Lung (tissue), 12 donors: ENCODE results near the gene MYO18B. TPM values are rescaled to one million over a fixed set of nuclear protein-coding genes. Genes with fewer than 3 reads are reported as not detected.

Experiments
- ATAC-seq: fragments of 200-7000 bp; cut with Tn5 transposase; one replicate; pipeline ENCODE4 v1.9.1; 2020; ENCODE audit warnings: moderate number of reproducible peaks; ENCODE audit not compliant: insufficient read depth, low FRiP score
- DNase-seq, 3 donors: peaks; one replicate each; pipeline ENCODE4 v3.0.0-alpha.2; 2013 to 2017
- H3K27ac ChIP-seq, 2 donors: one replicate each; pipeline ENCODE4 v1.5.1; 2013; ENCODE audit warnings: mild to moderate bottlenecking in 2 of 2, moderate library complexity in 2 of 2, control low read depth in 1 of 2, inconsistent platforms in 1 of 2, low read depth in 1 of 2, low read length in 1 of 2
- H3K27me3 ChIP-seq, 3 donors: one replicate each; pipeline ENCODE4 v1.5.1; 2013; ENCODE audit warnings: low read length in 2 of 3; ENCODE audit not compliant: control insufficient read depth in 3 of 3, insufficient read depth in 3 of 3
- H3K36me3 ChIP-seq, 4 donors: one replicate each; pipeline ENCODE4 v1.5.1; 2013; ENCODE audit warnings: low read length in 4 of 4, mild to moderate bottlenecking in 1 of 4, moderate library complexity in 1 of 4; ENCODE audit not compliant: control insufficient read depth in 4 of 4, insufficient read depth in 4 of 4
- H3K4me1 ChIP-seq, 5 donors: one replicate each; pipeline ENCODE4 v1.5.1; 2013; ENCODE audit warnings: low read length in 5 of 5, mild to moderate bottlenecking in 2 of 5, moderate library complexity in 1 of 5; ENCODE audit not compliant: control insufficient read depth in 5 of 5, insufficient read depth in 5 of 5
- H3K4me3 ChIP-seq: one replicate; pipeline ENCODE4 v1.5.1; 2013; ENCODE audit warnings: mild to moderate bottlenecking, control low read depth, moderate library complexity
- H3K9ac ChIP-seq, 2 donors: one replicate each; pipeline ENCODE4 v1.5.1; 2013; ENCODE audit warnings: low read length in 2 of 2, control low read depth in 1 of 2; ENCODE audit not compliant: insufficient read depth in 1 of 2
- H3K9me3 ChIP-seq, 4 donors: one replicate each; pipeline ENCODE4 v1.5.1; 2013; ENCODE audit warnings: low read length in 3 of 4, mild to moderate bottlenecking in 1 of 4, moderate library complexity in 1 of 4; ENCODE audit not compliant: control insufficient read depth in 4 of 4, insufficient read depth in 3 of 4
- CTCF ChIP-seq: IDR thresholded peaks from 2 replicates; pipeline ENCODE4 v1.5.1; 2012; ENCODE audit warnings: mild to moderate bottlenecking; ENCODE audit errors: control extremely low read depth, extremely low read depth
- WGBS, 2 donors: extraction: QIAGEN DNeasy Blood & Tissue Kit; methylation state at CpG; one replicate each; pipeline ENCODE4 v1.1.7; 2013; 5-methylcytosine and 5-hydroxymethylcytosine counted together
- polyA plus RNA-seq, 2 donors: library from polyadenylated mRNA; stranded (reverse); fragments of 200-250 nt; gene quantifications; one replicate each; pipeline ENCODE4 v1.2.1, GENCODE V29; 2013
- total RNA-seq, 2 donors: library from RNA; depleted of rRNA in 1 of 2; stranded (reverse); fragments of >200 nt in 1 of 2; gene quantifications; one replicate each; pipeline ENCODE4 v1.2.1, GENCODE V29; 2014 to 2021
- donor health status: control.
- donor health status: control.
- donor health status: Bipolar disorder and iron deficiency.
- donor health status: healthy.
- donor health status: DM: yes; HTN: yes; CAD: no.

MYO18B gene
- total and polyA plus RNA-seq, 4 donors = 0.02 to 0.71 (median 0.07) TPM

GRCh38 chr22:25838960-25839741 lies 97.2 kb downstream of the MYO18B start:
- no peak for TF ChIP-seq CTCF
- Histone ChIP-seq H3K4me1 (peaks cover 0 to 8% (median 0%) of the 10 kb centered on the region in 5 donors), H3K36me3 (peaks cover 0 to 6% (median 0%) of the 10 kb centered on the region in 4 donors), H3K4me3 (no peak overlapping the region), H3K9me3 (peaks cover 0 to 2% (median 0%) of the 10 kb centered on the region in 4 donors), H3K27ac (no peak overlapping the region), H3K27me3 (peaks cover 0 to 3% (median 0%) of the 10 kb centered on the region in 3 donors), H3K9ac (no peak overlapping the region)
- no peak for DNase-seq
- 88 to 90% methylated on average over 12 of the region's 12 CpGs for WGBS, 2 donors
- no peak for ATAC-seq

GRCh38 chr22:25839755-25840154 lies 97.8 kb downstream of the MYO18B start:
- Histone ChIP-seq H3K9me3 (peaks cover 0 to 2% (median 0%) of the 10 kb centered on the region in 4 donors), H3K9ac (no peak overlapping the region), H3K27me3 (peaks cover 0 to 3% (median 0%) of the 10 kb centered on the region in 3 donors), H3K27ac (no peak overlapping the region), H3K36me3 (peaks cover 0 to 5% (median 0%) of the 10 kb centered on the region in 4 donors), H3K4me1 (peaks cover 0 to 13% (median 0%) of the 10 kb centered on the region in 5 donors), H3K4me3 (no peak overlapping the region)
- ATAC-seq = no peak
- no peak for DNase-seq
- no peak for TF ChIP-seq CTCF
- WGBS, 2 donors = 81 to 82% methylated on average over 6 of the region's 6 CpGs

- no peak overlapping the region for H3K27ac ChIP-seq
- H3K9ac ChIP-seq = no peak overlapping the region
- H3K9me3 ChIP-seq = no peaks in the 10 kb centered on the region
- DNase-seq (peak in 2 of 3 donors; percentile 22 to 25), ATAC-seq (no peak)
- no peak for TF ChIP-seq CTCF
- peaks cover 0 to 13% (median 0%) of the 10 kb centered on the region in 5 donors for H3K4me1 ChIP-seq
- peaks cover 0 to 4% (median 0%) of the 10 kb centered on the region in 4 donors for H3K36me3 ChIP-seq
- peaks cover 0 to 3% (median 0%) of the 10 kb centered on the region in 3 donors for H3K27me3 ChIP-seq
- 62 to 74% methylated on average over 5 of the region's 5 CpGs for WGBS, 2 donors
- no peak overlapping the region for H3K4me3 ChIP-seq
Measured at GRCh38 chr22:25840167-25840566, 98.2 kb downstream of the MYO18B start.
